Stimulated activated CD8-positive, alpha-beta memory T cell treated with anti-CD3 and anti-CD28 coated beads, Interleukin-15, amount 100 ng/mL, for 1 hour (primary cell): ENCODE data around the gene XAF1.
"Not testable (repeated sequence)": the region's sequence is repeated elsewhere in the genome, so short reads cannot be mapped to it uniquely, and the experiment has no call there.

Experiments
- DNase-seq: peaks from one replicate; pipeline ENCODE4 v3.0.0-alpha.2; 2020; ENCODE audit warnings: low read depth

Gene XAF1

GRCh38 chr17:6800422-6801027 lies 44.7 kb downstream of the XAF1 start:
- no peak for DNase-seq

- DNase-seq: no peak
Measured at GRCh38 chr17:6811510-6811909, 55.7 kb downstream of the XAF1 start.

DNA sequence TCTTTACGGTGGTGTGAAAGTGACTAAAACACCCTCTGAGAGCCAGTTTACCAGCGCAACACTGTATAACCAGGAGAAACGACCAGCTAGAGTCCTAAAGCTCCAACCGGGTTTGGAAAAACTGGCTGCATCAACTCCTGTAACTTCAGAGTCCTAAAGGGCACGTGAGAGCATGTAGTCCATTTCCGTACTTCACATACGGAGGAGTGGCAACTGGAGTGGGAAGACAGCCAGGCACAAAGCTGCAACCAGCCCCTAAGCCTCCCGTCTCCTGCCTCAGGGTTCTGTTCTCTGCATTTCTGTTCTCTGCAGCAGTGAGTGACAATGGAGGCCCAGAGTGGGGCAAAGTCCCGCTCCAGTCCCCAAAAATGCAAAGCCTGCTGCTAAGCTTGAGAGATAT lies 56.4 kb downstream of the XAF1 start:
- no peak for DNase-seq

DNA sequence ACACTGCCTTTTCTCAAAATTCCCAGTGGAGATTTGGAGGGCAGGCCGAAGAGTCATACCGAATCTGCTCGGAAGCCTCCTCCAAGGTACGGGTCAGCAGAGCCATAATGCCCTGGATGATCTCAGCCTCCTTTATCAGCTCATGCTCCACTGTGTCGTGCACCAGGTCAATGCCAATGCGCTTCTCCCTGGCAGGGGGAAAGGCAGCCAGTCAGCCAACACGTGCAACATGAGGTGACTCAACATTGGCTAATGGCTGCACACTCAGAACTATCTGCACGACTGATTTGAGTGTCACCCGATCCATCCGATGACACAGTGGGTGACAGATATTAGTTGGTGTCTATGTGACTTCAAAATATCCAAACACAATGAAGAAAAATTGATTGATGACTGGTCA lies 59.9 kb downstream of the XAF1 start:
- DNase-seq: no peak

GRCh38 chr17:6816368-6816767 lies 60.5 kb downstream of the XAF1 start:
- not testable (repeated sequence) for DNase-seq

GRCh38 chr17:6818938-6819337 lies 63.1 kb downstream of the XAF1 start:
- DNase-seq: no peak

GRCh38 chr17:6823011-6823442 lies 67.2 kb downstream of the XAF1 start:
- DNase-seq: no peak
